ENCODE measurements around the gene NCSTN. TPM values are rescaled to one million over a fixed set of nuclear protein-coding genes. Genes with fewer than 3 reads are reported as not detected.

NCSTN gene
- total RNA-seq, 1 donor from 2014 or later = 50.6 TPM

- no peaks in the 10 kb centered on the region for H3K27me3 ChIP-seq
- TF ChIP-seq POLR2AphosphoS5 (IDR thresholded peaks at IDR 0.05; ENCODE audit: insufficient read depth in 1 of 2, low read depth in 1 of 2) (no peak), CTCF (IDR thresholded peaks at IDR 0.05) (no peak), POLR2A (IDR thresholded peaks at IDR 0.05) (no peak)
- H3K36me3 ChIP-seq = peaks cover 0 to 72% of the 10 kb centered on the region in 2 donors
- intact Hi-C loops (cut with DNase I) = no loop called here
- H3K9me3 ChIP-seq = no peaks in the 10 kb centered on the region
- DNase-seq (ENCODE audit: extremely low spot score in 2 of 2) = no peak
- no peak overlapping the region for H3K27ac ChIP-seq
- H3K4me1 ChIP-seq = peaks cover under 1% of the 10 kb centered on the region
- no peak overlapping the region for H3K4me3 ChIP-seq
These were observed 17.9 kb upstream of the NCSTN start for GRCh38 chr1:160325252-160325651.

DNA sequence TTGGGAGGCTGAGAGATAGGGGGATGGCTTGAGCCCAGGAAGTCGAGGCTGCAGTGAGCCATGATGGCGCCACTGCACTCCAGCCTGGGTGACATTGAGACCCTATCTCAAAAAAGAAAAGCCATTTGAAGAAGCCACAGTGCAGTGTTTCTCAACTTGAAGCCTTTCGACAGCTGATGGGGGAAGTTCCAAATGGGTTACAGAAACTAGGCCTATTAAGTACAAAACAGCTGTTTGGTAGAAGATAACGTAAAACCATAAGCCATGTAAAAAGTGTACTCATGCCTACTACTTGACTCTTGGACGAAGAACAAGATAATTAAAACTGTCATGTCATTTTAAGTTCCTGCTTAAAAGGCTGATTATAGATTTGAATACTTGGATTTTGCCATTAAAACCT lies 16.8 kb upstream of the NCSTN start:
- Histone ChIP-seq H3K27me3 (no peaks in the 10 kb centered on the region), H3K27ac (no peak overlapping the region), H3K4me3 (no peak overlapping the region), H3K36me3 (peaks cover 0 to 84% of the 10 kb centered on the region in 2 donors), H3K9me3 (no peaks in the 10 kb centered on the region), H3K4me1 (no peaks in the 10 kb centered on the region)
- intact Hi-C loops (cut with DNase I) = no loop called here
- no peak for DNase-seq (ENCODE audit: extremely low spot score in 2 of 2)
- TF ChIP-seq POLR2AphosphoS5 (IDR thresholded peaks at IDR 0.05; ENCODE audit: insufficient read depth in 1 of 2, low read depth in 1 of 2) = no peak
- no peak for TF ChIP-seq POLR2A (IDR thresholded peaks at IDR 0.05)
- no peak for TF ChIP-seq CTCF (IDR thresholded peaks at IDR 0.05)

GRCh38 chr1:160328184-160328583 lies 15.0 kb upstream of the NCSTN start:
- no peaks in the 10 kb centered on the region for H3K9me3 ChIP-seq
- H3K27me3 ChIP-seq = no peaks in the 10 kb centered on the region
- DNase-seq (ENCODE audit: extremely low spot score in 2 of 2) = no peak
- H3K4me1 ChIP-seq = no peaks in the 10 kb centered on the region
- no peak for TF ChIP-seq POLR2AphosphoS5 (IDR thresholded peaks at IDR 0.05; ENCODE audit: insufficient read depth in 1 of 2, low read depth in 1 of 2)
- H3K4me3 ChIP-seq = no peak overlapping the region
- H3K36me3 ChIP-seq = peaks cover 0 to 86% of the 10 kb centered on the region in 2 donors
- intact Hi-C loops (cut with DNase I) = no loop called here
- no peak overlapping the region for H3K27ac ChIP-seq

DNA sequence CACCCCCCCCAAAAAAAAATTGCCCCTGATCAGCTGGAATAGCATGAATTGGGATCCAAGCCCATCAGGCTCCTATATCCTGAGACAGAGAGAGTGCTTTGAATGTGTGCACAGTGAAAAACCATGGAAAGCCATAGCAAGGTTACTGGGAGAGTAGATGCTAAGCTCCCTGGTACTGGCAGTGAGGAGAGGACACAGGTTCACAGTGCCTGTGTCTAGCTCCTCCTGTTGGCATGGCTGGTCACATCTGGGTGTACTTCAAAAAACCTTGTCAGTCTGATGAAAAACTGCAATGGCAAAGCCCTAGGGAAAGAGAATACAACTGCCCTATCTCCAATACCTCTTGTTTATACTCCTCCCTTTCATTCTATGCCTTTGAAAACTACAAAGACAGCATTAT lies 13.1 kb upstream of the NCSTN start:
- intact Hi-C loops (cut with DNase I) = no loop called here
- DNase-seq (ENCODE audit: extremely low spot score in 2 of 2) = no peak
- H3K9me3 ChIP-seq = no peaks in the 10 kb centered on the region
- H3K36me3 ChIP-seq = peaks cover 0 to 96% of the 10 kb centered on the region in 2 donors
- H3K4me1 ChIP-seq = no peaks in the 10 kb centered on the region
- H3K27ac ChIP-seq = no peak overlapping the region
- no peaks in the 10 kb centered on the region for H3K27me3 ChIP-seq
- H3K4me3 ChIP-seq = no peak overlapping the region
- TF ChIP-seq CTCF (IDR thresholded peaks at IDR 0.05) (no peak), POLR2A (IDR thresholded peaks at IDR 0.05) (no peak), POLR2AphosphoS5 (IDR thresholded peaks at IDR 0.05; ENCODE audit: insufficient read depth in 1 of 2, low read depth in 1 of 2) (no peak)

DNA sequence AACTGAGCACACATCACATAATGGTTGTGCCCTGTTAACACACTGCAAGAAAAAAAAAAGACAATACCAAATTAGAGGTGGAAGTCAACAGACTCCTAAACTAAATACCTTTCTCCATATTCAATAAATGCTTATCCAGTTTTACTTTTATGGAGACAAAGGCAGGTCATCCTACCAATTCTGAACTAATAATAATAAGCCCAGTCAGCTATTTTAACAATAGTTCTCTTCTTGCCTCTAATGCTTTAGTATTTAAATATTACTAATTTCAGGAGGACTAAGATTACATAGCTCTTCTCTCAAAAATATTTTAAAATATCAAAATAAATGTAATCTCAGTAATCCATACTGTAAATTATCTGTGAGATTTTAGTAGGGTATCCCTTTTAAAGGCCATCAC lies 10.7 kb upstream of the NCSTN start:
- TF ChIP-seq POLR2A (IDR thresholded peaks at IDR 0.05) = no peak
- TF ChIP-seq CTCF (IDR thresholded peaks at IDR 0.05) = no peak
- TF ChIP-seq POLR2AphosphoS5 (IDR thresholded peaks at IDR 0.05; ENCODE audit: insufficient read depth in 1 of 2, low read depth in 1 of 2) = no peak
- H3K27ac ChIP-seq = no peak overlapping the region
- peaks cover 0 to 93% of the 10 kb centered on the region in 2 donors for H3K36me3 ChIP-seq
- intact Hi-C loops (cut with DNase I) = no loop called here
- no peak overlapping the region for H3K4me3 ChIP-seq
- H3K4me1 ChIP-seq = no peaks in the 10 kb centered on the region
- no peak for DNase-seq (ENCODE audit: extremely low spot score in 2 of 2)
- H3K9me3 ChIP-seq = no peaks in the 10 kb centered on the region
- H3K27me3 ChIP-seq = no peaks in the 10 kb centered on the region
